ENCODE measurements around the gene MATN1. TPM values are rescaled to one million over a fixed set of nuclear protein-coding genes. Genes with fewer than 3 reads are reported as not detected.

Gene MATN1
- total RNA-seq, 1 donor from 2014 or later, result 0.85 TPM

- no peak for DNase-seq (ENCODE audit: low spot score in 2 of 2)
- H3K4me3 ChIP-seq, result no peak overlapping the region
- no peaks in the 10 kb centered on the region for H3K36me3 ChIP-seq
- no peaks in the 10 kb centered on the region for H3K9me3 ChIP-seq
- intact Hi-C loops (cut with DNase I), result loop anchor here (5.0 kb wide), 1 partner anchor 323 kb away; no protein-coding TSS in a partner anchor
- TF ChIP-seq CTCF (IDR thresholded peaks at IDR 0.05), result no peak
- no peak overlapping the region for H3K27ac ChIP-seq
- H3K4me1 ChIP-seq, result no peaks in the 10 kb centered on the region
- no peaks in the 10 kb centered on the region for H3K27me3 ChIP-seq
Observed at GRCh38 chr1:30705698-30706097, 17.7 kb downstream of the MATN1 start.

DNA sequence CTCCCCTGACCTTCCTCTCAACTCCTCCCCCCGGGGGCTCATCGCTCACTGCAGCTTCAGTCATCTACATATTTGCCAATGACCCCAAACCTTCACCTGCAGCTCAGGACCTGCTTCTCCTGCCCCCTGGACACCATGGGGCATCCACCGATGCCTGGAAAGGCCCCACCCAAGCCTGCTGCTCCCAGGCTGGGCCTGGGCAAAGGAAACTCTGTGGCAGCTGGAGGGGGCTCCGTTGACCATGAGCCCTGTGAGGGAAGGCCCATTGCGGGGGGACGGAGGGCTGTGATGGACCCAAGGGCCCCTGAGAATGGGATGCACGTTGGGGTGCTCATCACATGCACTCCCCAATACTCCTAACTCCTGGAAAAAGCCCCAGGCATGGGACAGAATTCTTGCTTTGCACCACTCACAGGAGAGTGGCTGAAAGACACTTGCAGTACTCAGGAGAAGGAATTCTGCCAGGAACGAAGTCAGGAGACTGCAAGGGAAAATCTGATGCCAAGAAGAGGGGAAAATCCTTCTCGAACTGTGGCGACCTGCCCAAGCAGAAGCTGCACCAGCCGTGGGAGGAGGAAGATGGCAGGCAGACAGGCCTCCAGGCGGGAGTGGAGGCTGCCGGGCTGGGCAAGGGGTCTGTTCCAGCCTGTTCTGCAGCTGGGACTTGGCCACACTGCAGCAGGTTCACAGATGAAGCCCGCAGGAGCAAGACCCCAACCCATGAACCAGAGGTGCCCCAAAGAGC is 18.4 kb downstream of the MATN1 start:
- Histone ChIP-seq H3K27me3 (no peaks in the 10 kb centered on the region), H3K9me3 (no peaks in the 10 kb centered on the region), H3K27ac (no peak overlapping the region), H3K4me1 (no peaks in the 10 kb centered on the region), H3K4me3 (no peak overlapping the region), H3K36me3 (no peaks in the 10 kb centered on the region)
- no peak for TF ChIP-seq CTCF (IDR thresholded peaks at IDR 0.05)
- no peak for DNase-seq (ENCODE audit: low spot score in 2 of 2)
- intact Hi-C loops (cut with DNase I), result loop anchor here (5.0 kb wide), 1 partner anchor 323 kb away; no protein-coding TSS in a partner anchor

DNA sequence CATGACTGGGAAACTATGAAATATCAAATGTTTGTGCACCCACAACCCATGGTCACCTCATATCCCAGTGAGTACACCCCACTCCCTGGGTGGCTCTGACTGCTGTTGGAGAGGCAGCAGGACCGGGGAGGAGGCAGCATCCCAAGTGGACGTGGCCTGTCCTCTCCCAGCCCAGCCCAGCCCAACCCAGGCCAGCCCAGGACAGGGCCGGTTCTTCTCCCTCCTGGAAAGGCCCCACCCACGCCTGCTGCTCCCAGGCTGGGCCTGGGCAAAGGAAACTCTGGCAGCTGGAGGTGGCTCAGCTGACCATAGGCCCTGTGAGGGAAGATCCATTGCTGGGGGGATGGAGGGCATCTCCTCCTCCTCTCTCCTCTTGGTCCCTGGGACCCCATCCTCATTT is 19.1 kb downstream of the MATN1 start:
- Histone ChIP-seq H3K4me3 (no peak overlapping the region), H3K27me3 (no peaks in the 10 kb centered on the region), H3K9me3 (no peaks in the 10 kb centered on the region), H3K4me1 (no peaks in the 10 kb centered on the region), H3K36me3 (no peaks in the 10 kb centered on the region), H3K27ac (no peak overlapping the region)
- no peak for TF ChIP-seq CTCF (IDR thresholded peaks at IDR 0.05)
- no peak for DNase-seq (ENCODE audit: low spot score in 2 of 2)
- intact Hi-C loops (cut with DNase I), result no loop called here

DNA sequence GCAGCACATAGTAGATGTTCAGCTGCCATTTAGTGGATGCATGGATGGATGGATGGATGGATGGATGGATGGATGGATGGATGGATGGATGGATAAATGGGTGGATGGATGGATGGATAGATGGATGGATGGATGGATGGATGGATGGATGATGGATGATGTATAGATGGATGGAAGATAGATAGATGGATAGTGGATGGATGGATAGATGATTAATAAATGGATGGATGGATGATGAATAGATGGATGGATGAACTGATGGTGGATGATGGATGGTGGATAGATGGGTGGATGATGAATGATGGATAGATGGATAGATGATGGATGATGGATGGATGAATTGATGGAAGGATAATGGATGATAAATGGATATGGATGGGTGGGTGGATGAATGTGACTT is 20.6 kb downstream of the MATN1 start:
- no peaks in the 10 kb centered on the region for H3K36me3 ChIP-seq
- intact Hi-C loops (cut with DNase I), result no loop called here
- H3K4me1 ChIP-seq, result no peaks in the 10 kb centered on the region
- no peak overlapping the region for H3K27ac ChIP-seq
- H3K9me3 ChIP-seq, result no peaks in the 10 kb centered on the region
- DNase-seq (ENCODE audit: low spot score in 2 of 2), result no peak
- H3K27me3 ChIP-seq, result no peaks in the 10 kb centered on the region
- no peak overlapping the region for H3K4me3 ChIP-seq
- TF ChIP-seq CTCF (IDR thresholded peaks at IDR 0.05), result no peak

GRCh38 chr1:30701258-30701633 is 22.1 kb downstream of the MATN1 start:
- Histone ChIP-seq H3K4me3 (no peak overlapping the region), H3K36me3 (no peaks in the 10 kb centered on the region), H3K9me3 (no peaks in the 10 kb centered on the region), H3K27me3 (no peaks in the 10 kb centered on the region), H3K4me1 (no peaks in the 10 kb centered on the region), H3K27ac (no peak overlapping the region)
- no peak for TF ChIP-seq CTCF (IDR thresholded peaks at IDR 0.05)
- intact Hi-C loops (cut with DNase I), result no loop called here
- no peak for DNase-seq (ENCODE audit: low spot score in 2 of 2)

All from ascending aorta (tissue), 2 donors.